H1 (cell line): ENCODE data around the gene TRAK1.

Experiments used
- BCL11A ChIP-seq, 2 experiments: IDR thresholded peaks; one replicate each; pipeline ENCODE4 v1.6.1; 2011; ENCODE audit warnings: low read depth in 2 of 2, low read length in 2 of 2, mild to moderate bottlenecking in 2 of 2
- CBX8 ChIP-seq: fragments of 300-800, 300-1000 bp; sonication (generic); IDR thresholded peaks from 2 replicates; pipeline ENCODE4 v1.7.1; 2016; ENCODE audit warnings: low read depth, low read length, borderline replicate concordance
- GABPA ChIP-seq: IDR thresholded peaks from 2 replicates; pipeline ENCODE4 v1.6.1; 2011; ENCODE audit warnings: mild to moderate bottlenecking, low read length, moderate library complexity, borderline replicate concordance; ENCODE audit not compliant: insufficient read depth

GRCh38 chr3:42226470-42227425 is 135.6 kb downstream of the TRAK1 start:
- TF ChIP-seq BCL11A (IDR thresholded peaks at IDR 0.05; ENCODE audit: low read depth in 2 of 2, low read length in 2 of 2) (no peak), CBX8 (no peak), GABPA (no peak)
